Nephron (organoid): ENCODE results near the gene NLRC3.

ENCODE experiments used
- H3K27ac Mint-ChIP-seq, 3 experiments: 2 replicates each; pipeline ENCODE4 v1.8.0; 2020; ENCODE audit warnings: mixed read lengths in 3 of 3, mild to moderate bottlenecking in 2 of 3, moderate library complexity in 1 of 3
- H3K27me3 Mint-ChIP-seq: 2 replicates; pipeline ENCODE4 v1.8.0; 2021; ENCODE audit warnings: low read depth, mild to moderate bottlenecking, moderate library complexity, mixed read lengths
- H3K36me3 Mint-ChIP-seq: 2 replicates; pipeline ENCODE4 v1.8.0; 2020; ENCODE audit warnings: low read depth, mixed read lengths
- H3K4me1 Mint-ChIP-seq: 2 replicates; pipeline ENCODE4 v1.8.0; 2020; ENCODE audit warnings: mixed read lengths
- H3K4me3 Mint-ChIP-seq, 3 experiments: 2 replicates each; pipeline ENCODE4 v1.8.0; 2020; ENCODE audit warnings: mild to moderate bottlenecking in 3 of 3, mixed read lengths in 3 of 3, moderate library complexity in 2 of 3
- H3K9me3 Mint-ChIP-seq: 2 replicates; pipeline ENCODE4 v1.8.0; 2020; ENCODE audit warnings: mixed read lengths
- CTCF ChIP-seq, 3 experiments: fragments of 200-600 bp; sonication (generic); IDR thresholded peaks; one replicate each; pipeline ENCODE4 v1.5.0; 2021; ENCODE audit warnings: antibody characterized with exemption in 3 of 3; ENCODE audit not compliant: unreplicated experiment in 3 of 3

The NLRC3 gene

GRCh38 chr16:3599922-3600321, 22.7 kb upstream of the NLRC3 start:
- H3K27me3 Mint-ChIP-seq: no peaks in the 10 kb centered on the region
- H3K27ac Mint-ChIP-seq: no peak overlapping the region
- H3K9me3 Mint-ChIP-seq: peaks cover 5% of the 10 kb centered on the region
- H3K4me3 Mint-ChIP-seq: no peak overlapping the region
- no peak for TF ChIP-seq CTCF (IDR thresholded peaks at IDR 0.05; ENCODE audit: unreplicated experiment in 3 of 3)
- peaks cover 74% of the 10 kb centered on the region for H3K36me3 Mint-ChIP-seq
- no peaks in the 10 kb centered on the region for H3K4me1 Mint-ChIP-seq

GRCh38 chr16:3599121-3599520, 21.9 kb upstream of the NLRC3 start:
- H3K27me3 Mint-ChIP-seq: no peaks in the 10 kb centered on the region
- H3K27ac Mint-ChIP-seq: no peak overlapping the region
- no peak for TF ChIP-seq CTCF (IDR thresholded peaks at IDR 0.05; ENCODE audit: unreplicated experiment in 3 of 3)
- H3K9me3 Mint-ChIP-seq: peaks cover 5% of the 10 kb centered on the region
- H3K36me3 Mint-ChIP-seq: peaks cover 71% of the 10 kb centered on the region
- no peak overlapping the region for H3K4me3 Mint-ChIP-seq
- no peaks in the 10 kb centered on the region for H3K4me1 Mint-ChIP-seq

- Mint-ChIP-seq H3K4me1 (no peaks in the 10 kb centered on the region), H3K27me3 (no peaks in the 10 kb centered on the region), H3K36me3 (peaks cover 67% of the 10 kb centered on the region), H3K4me3 (no peak overlapping the region), H3K9me3 (peaks cover 5% of the 10 kb centered on the region), H3K27ac (no peak overlapping the region)
- TF ChIP-seq CTCF (IDR thresholded peaks at IDR 0.05; ENCODE audit: unreplicated experiment in 3 of 3): no peak
These were observed 21.0 kb upstream of the NLRC3 start for GRCh38 chr16:3598236-3598635.

- TF ChIP-seq CTCF (IDR thresholded peaks at IDR 0.05; ENCODE audit: unreplicated experiment in 3 of 3): no peak
- Mint-ChIP-seq H3K4me1 (no peaks in the 10 kb centered on the region), H3K36me3 (peaks cover 62% of the 10 kb centered on the region), H3K9me3 (peaks cover 5% of the 10 kb centered on the region), H3K27ac (no peak overlapping the region), H3K27me3 (no peaks in the 10 kb centered on the region), H3K4me3 (no peak overlapping the region)
These were observed 20.5 kb upstream of the NLRC3 start for GRCh38 chr16:3597676-3598075.

- Mint-ChIP-seq H3K4me3 (no peak overlapping the region), H3K27ac (no peak overlapping the region), H3K36me3 (peaks cover 57% of the 10 kb centered on the region), H3K27me3 (no peaks in the 10 kb centered on the region), H3K9me3 (peaks cover 5% of the 10 kb centered on the region), H3K4me1 (no peaks in the 10 kb centered on the region)
- TF ChIP-seq CTCF (IDR thresholded peaks at IDR 0.05; ENCODE audit: unreplicated experiment in 3 of 3): no peak
These were observed 20.0 kb upstream of the NLRC3 start for GRCh38 chr16:3597226-3597625.

- no peak for TF ChIP-seq CTCF (IDR thresholded peaks at IDR 0.05; ENCODE audit: unreplicated experiment in 3 of 3)
- no peak overlapping the region for H3K4me3 Mint-ChIP-seq
- peaks cover 5% of the 10 kb centered on the region for H3K9me3 Mint-ChIP-seq
- no peak overlapping the region for H3K27ac Mint-ChIP-seq
- H3K27me3 Mint-ChIP-seq: no peaks in the 10 kb centered on the region
- H3K4me1 Mint-ChIP-seq: no peaks in the 10 kb centered on the region
- peaks cover 51% of the 10 kb centered on the region for H3K36me3 Mint-ChIP-seq
These were observed 19.1 kb upstream of the NLRC3 start for GRCh38 chr16:3596101-3596861.
